Retina (tissue), 1 donor: ENCODE results near the gene DNAJC16.
A peak's percentile ranks its signal among the peaks of the same experiment; 100 is the strongest.
"Not testable (repeated sequence)": the region's sequence is repeated elsewhere in the genome, so short reads cannot be mapped to it uniquely, and the experiment has no call there.

ENCODE experiments used
- DNase-seq: peaks from one replicate; pipeline ENCODE4 v3.0.0-alpha.2; 2016

Gene DNAJC16

DNA sequence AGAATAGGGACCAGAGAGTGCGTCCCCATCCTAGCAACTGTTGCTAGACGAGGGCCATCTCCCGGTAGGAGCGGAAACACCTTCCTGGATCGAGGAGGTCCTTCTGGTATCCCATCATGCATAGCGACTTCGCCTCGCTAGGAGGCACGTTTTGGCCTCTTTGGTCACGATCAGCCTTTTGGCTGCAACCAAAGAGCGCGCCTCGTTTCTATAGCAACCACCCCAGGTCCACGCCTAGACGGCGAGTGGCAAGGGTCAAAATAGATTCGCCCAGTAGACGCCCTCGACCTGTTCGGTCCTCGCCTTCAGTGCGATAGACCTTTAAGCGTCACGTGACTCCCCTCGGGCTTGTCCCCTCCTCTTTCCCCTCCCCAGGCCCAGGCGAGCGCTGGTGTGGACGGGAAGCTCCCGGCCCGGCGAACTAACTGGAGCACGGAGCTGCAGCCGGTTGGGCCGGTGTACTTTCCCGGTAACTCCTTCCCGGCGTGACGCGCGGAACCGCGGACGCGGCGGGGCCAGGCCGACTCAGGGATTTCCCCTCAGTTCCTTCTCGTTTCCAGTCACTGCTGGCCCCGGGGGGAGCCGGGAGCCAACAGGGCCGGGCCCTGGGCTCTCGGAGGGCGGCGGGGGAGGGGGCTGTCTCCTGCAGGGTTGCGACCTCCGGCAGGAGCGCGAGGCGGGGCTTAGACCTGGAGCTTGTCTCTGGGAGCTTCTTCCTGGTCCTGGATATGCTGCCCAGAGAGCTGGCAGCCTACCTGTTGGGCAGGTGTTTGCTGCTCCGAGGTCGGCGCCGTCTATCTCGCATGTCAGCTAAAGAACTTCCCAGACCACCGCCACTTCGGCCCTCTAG, at the start of gene DNAJC16:
DNAJC16 (plus strand) TSS at position 359 of the 850 bp plus-strand sequence. CDS start 2,258 bp downstream, outside the sequence.
- DNase-seq: peak; percentile 98

GRCh38 chr1:15476927-15477326, 49.7 kb upstream of the DNAJC16 start:
- no peak for DNase-seq

GRCh38 chr1:15477646-15478212, 48.9 kb upstream of the DNAJC16 start:
- DNase-seq: no peak

DNA sequence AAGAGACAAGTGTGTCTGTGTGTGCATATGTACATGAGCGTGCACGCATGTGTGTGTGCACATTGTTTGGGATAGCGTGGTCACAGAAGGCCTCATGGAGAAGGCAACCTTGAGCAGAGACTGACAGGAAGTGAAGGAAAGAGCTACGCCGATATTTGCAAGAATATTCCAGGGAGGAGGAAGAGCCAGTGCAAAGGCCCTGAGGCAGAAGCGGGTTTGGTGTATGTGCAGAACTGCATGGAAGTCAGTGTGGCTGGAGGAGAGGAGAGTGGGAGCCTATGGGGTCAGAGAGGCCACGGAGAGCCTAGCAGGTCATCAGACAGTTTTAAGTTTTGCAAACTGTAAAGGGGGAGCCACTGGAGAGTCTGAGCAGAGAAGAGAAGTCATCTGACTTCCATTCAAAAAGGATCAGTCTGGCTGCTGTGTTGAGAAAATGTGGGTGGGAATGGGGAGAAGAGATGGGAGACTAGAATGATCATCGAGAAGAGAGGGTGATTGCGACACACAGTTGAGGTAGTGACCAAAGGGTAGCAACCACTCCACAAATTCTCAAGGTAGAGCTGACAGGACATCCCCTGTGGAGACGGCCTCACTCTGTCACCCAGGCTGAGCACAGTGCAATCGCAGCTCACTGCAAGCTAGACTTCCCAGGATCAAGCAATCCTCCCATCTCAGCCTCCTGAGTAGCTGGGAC, 46.8 kb upstream of the DNAJC16 start:
- DNase-seq: no peak

- not testable (repeated sequence) for DNase-seq
These were observed 44.2 kb upstream of the DNAJC16 start for GRCh38 chr1:15482455-15482854.

DNA sequence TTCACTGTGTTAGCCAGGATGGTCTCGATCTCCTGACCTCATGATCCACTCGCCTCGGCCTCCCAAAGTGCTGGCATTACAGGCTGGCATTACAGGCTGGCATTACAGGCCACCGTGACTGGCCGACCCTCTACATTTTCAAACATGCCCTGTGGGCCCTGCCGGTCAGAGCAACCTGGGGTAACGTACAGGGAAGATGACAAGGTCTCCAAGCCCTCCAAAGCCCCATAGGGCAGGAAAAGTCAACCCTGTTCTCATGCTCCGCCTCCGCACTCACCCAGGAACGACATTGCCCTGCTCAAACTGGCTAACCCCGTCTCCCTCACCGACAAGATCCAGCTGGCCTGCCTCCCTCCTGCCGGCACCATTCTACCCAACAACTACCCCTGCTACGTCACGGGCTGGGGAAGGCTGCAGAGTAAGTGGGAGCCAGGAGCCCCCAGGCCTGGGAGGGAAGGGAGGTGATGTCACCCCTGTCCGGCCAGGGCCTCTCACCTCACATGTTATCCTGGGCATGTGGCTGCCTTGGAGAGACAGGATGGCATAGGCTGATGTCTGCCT, 43.6 kb upstream of the DNAJC16 start:
- DNase-seq: not testable (repeated sequence)

DNA sequence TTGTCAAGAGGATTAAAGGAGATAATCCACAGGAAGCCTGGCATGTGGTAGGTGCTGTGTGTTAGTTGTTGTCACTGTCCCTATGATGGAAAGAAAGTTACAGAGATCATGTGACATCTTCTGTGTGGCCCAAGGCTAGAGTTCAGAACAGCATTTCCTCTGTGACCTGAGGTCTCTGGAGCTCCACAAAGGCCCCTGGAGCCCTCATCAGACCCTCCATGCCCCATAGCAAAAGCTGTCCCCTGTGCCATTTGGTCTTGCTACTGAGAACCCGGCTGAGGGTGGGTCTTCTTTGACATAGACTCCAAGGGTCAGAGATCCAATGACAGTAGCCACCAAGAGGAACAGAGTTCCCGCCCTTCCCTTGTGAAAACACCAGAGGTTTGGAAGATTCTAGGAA, 42.7 kb upstream of the DNAJC16 start:
- DNase-seq: no peak

DNA sequence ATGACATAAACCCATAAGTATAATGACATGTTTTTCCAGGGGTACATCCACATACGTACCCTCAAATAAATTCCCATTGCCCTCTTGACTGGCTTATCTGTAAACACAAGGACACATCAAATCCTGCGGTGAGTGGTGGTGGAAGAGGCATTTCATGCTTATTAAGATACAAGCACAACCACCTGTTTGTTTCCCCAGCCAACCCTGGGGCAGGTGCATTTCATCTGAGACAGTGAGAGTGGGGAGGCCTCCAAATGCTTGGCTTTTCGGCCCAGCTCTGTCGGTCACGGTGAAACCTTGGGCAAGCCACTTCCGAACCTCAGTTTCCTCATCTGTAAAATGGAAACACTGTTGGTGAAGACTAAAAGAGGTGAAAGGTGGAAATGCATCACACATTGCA, 42.2 kb upstream of the DNAJC16 start:
- DNase-seq: not testable (repeated sequence)

GRCh38 chr1:15485636-15486035, 41.0 kb upstream of the DNAJC16 start:
- no peak for DNase-seq

- not testable (repeated sequence) for DNase-seq
These were observed 39.6 kb upstream of the DNAJC16 start for GRCh38 chr1:15486844-15487610.

DNA sequence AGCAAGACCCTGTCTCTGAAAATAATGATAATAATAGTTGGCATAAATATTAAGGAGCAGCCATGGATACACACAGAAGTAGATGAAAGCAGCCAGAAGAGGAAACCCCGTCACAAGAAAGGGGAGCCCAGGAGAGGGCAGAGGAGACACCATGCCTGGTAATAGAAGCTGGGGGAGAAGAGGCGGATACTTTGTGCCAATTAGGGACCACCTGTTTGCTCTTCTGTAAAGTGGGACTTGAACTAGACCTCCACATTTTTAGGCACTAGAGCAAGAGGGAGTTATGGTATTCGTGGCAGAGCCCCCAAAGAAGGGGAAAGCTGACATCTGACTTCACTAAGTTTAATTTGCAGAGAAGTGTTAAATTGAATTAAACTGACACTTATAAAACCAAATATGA, 38.3 kb upstream of the DNAJC16 start:
- DNase-seq: no peak

GRCh38 chr1:15489052-15489736, 37.5 kb upstream of the DNAJC16 start:
- peak; percentile 51 for DNase-seq

DNA sequence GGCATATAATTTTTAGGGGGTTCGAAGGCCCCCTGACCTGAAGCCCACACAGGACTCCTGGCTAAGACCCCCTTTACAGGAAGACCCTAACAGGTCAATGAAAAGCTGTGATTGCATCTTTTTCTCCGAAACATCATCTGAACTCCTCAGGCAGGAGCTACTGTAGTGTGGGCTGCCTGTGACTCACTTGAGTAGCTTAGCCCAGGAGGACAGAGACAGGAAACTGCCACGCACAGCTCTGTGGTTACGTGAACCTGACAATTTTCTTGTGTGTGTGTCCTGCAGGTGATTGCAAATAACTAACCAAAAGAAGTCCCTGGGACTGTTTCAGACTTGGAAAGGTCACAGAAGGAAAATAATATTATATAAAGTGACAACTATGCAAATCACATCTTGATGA, 35.6 kb upstream of the DNAJC16 start:
- not testable (repeated sequence) for DNase-seq

DNA sequence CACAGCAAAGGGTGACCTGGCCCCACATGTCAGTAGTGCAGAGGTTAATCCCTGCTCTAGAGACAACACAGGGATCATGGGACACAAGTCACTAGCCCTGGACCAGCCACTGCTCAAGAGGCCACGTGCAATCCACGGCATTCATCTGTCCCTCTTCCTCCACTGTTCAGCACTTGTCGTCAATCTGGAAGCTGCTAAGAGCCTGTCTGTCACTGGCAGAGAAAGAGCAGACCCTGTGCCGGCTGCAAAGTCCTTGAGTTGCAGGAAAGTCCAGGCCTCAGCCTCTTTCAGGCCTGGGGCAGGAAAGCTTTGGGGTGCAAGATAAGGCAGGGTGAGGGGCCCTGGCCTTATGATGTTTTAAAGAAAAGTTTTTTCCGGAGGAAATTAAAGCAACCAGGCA, 34.1 kb upstream of the DNAJC16 start:
- DNase-seq: no peak

DNA sequence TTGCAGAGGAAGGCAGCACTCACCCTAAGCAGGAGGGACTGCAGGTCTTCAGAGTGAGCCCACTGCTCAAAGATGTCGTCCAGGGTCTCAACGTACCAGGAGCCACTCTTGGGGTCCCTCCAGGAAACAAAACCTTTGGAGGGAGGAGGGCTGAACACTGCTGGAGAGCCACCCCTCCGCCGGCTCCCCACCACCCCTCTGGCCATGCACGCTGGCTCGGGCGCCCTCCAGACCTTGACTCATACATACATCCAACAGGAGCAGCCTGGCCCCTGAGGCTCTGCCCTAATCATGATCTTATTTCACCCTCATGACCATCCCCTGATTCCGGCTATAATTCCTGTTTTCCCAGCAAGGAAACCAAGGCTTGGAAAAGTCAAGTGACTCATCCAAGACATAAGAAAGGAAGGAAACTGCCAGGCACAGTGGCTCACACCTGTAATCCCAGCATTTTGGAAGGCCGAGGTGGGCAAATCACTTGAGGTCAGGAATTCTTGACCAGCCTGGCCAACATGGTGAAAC, 32.7 kb upstream of the DNAJC16 start:
- DNase-seq: no peak

DNA sequence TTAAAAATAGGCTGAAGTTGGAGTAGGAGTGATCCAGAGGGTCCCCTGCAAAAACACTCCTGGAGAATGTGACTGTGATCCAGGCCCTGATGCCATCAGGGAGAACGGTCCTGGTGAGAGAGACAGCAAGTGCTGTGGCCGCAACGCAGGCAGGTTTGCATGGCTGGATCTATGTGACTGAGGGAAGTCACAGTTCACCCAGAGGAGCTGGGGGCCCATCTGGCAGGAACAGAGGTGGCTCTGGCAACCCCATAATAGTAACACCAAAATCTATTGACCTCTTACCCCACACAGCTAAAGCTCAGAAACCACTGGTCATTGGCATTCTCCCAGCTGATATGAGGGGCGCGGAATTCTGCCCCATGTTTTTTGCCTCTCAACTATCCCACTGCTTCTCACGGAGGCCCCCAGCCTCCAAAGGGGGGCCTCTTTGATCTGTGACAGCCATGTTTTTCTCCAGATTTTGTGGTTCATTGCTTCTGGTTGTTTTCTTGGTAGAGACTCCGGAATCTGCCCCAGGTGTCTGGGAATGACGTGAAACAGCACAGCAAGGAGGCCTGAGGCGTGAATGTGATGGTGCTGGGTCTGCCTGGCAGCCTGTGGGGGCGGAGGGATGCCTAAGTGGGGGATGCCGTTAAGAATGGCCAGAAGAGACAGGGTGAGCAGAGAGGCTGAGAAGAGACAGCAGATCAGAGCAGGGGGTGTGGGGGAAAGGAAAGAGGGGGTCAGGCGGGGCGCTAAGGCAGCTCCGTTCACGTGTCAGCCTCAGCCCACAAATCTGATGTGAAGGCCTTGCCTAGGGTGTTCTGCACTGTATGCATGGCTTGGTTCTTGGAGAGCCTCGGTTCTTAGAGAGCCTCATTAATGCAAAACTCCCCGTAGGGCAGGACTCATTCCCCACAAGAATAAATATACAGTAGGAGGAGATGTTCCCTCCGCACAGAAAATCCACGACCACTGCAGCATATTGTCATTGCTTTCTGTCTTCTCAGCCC, 26.2 kb upstream of the DNAJC16 start:
- peak; percentile 46 for DNase-seq

GRCh38 chr1:15501208-15502032, 25.2 kb upstream of the DNAJC16 start:
- peak; percentile 63 for DNase-seq

DNA sequence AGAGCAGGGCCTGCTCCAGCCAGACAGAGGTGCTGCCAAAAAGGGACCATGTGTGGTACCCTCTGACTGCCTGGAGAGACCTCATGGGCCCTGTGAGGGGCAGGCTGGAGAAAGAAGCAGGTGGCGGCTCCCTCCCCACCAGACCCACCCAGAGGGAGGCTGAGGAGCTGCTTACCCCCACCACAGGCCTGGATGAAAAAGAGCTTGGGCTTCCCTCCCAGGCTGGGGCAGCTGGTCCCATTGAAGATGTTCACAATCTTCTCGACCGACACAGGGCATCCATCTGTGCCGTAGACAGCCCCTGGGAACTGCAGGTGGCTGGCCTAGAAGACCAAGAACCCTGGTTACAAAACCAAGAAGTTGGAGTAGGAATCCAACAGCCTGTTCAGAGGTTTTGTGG, 22.2 kb upstream of the DNAJC16 start:
- no peak for DNase-seq

DNA sequence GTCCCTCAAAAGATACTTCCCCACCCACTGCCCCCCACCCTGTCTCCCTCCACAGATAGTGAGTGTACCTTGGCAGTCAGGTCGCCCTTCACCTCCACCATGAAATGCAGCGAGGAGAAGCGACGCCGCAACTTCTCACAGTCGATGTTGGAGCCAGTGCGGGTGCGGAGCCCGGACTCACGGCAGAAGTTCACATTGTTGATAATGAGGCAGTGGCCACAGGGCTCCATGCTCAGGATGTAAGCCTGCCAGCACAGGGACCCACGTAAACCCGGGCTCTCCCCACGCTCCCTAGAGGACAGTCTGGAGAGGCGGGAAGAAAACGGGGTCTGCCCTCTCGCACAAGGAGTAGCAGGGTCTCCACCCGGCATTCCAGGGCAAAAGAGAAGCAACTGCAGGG, 19.8 kb upstream of the DNAJC16 start:
- DNase-seq: no peak

GRCh38 chr1:15507278-15507677, 19.4 kb upstream of the DNAJC16 start:
- no peak for DNase-seq
